GM19193 (cell line): ENCODE measurements around the gene SLC36A1.

Experiments
- POLR2A ChIP-seq: IDR thresholded peaks from 4 replicates; pipeline ENCODE4 v1.6.1; 2011; ENCODE audit not compliant: insufficient read depth, insufficient read length; ENCODE audit errors: extremely low read depth

The SLC36A1 gene

DNA sequence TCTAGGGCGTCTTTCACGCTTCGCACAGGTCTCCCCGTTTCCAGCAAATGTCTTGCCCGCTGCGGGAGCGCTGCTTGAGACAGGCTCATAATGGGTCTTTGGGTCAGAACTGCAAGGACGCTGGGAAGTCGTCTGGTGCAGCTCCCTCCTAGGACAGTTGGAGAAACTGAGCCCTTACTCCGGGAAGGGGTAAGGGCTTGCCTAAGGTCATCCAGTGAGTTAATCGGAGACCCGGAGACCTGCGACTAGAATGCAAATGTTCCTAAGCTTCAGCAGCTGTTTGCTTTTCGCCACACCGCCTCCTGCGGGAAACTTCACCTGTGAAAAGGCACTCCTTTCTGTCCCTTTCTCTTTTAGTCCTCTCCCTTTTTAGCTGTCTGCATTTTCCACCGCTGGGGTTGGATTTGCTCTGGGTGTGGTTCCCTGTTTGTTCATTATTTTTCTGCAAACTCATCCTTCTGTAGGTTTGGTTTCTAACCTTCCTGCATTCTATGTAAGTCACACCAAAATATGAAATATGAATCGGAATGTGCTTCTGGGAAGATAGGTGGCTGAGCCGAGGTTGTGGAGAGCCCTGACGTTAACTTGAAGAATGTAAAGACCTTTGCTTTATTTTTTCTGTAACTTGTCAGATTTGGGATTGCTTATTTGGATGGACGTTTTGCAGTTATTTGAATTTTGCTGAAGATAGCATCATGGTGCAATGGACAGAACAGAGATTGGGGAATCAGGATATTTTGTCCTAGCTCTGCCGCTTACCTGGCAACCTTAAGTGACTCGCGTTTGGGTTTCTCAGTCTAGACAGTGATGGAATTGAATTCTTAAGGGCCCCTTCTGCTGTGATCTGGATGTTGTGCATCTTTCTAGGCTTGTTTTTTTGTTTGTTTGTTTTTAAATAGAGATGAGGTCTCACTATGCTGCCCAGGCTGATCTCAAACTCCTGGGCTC is 909 bp downstream of the SLC36A1 start:
- TF ChIP-seq POLR2A = no peak

DNA sequence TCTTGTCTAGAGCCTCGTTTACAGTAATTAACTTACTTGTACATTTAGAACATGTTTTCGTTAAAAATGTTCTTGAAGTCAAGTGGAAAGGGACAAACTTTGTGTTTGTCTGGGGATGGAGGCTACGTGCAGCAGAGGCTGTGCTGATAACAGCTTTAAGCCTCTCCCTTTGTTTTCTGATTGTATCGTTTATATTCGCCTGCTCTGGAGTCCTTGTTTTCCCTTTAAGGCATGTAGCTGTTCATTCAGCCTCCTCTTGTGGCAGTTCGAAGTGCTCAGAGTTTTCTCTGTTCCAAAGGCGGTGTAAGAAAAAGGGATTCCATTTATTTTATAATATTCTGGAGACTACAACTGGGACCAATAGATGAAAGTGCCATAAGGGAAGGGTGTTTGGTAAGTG is 1.9 kb downstream of the SLC36A1 start:
- no peak for TF ChIP-seq POLR2A

DNA sequence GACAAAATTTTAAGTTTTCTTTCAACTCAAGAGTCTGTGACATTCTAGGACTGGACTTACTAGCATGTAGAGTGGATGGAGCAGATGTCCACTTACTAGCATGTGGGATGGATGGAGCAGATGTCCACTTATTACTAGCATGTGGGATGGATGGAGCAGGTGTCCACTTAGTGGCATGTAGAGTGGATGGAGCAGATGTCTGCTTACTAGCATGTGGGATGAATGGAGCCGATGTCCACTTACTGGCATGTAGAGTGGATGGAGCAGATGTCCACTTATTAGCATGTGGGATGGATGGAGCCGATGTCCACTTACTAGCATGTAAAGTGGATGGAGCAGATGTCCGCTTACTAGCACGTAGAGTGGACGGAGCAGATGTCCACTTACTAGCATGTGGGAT is 2.4 kb downstream of the SLC36A1 start:
- TF ChIP-seq POLR2A = no peak

DNA sequence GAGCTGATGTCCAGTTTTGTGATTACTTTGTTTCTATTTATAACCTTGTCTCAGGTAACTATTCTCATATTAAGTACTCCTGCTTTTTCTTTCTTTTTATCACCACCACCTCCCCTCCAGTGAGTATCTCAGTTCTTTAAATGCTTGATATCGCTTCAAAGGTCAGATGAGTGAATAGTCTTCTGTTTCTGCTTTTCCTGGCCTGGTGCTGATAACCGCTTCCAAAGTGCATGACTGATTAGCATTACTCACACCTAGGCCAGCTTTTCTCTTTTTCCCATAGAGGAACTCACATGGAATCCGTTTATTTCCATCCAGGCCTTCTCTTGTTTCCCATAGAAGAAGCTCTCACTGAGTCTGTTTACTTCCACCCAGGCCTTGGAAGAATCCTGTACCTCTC is 3.2 kb downstream of the SLC36A1 start:
- TF ChIP-seq POLR2A = no peak

DNA sequence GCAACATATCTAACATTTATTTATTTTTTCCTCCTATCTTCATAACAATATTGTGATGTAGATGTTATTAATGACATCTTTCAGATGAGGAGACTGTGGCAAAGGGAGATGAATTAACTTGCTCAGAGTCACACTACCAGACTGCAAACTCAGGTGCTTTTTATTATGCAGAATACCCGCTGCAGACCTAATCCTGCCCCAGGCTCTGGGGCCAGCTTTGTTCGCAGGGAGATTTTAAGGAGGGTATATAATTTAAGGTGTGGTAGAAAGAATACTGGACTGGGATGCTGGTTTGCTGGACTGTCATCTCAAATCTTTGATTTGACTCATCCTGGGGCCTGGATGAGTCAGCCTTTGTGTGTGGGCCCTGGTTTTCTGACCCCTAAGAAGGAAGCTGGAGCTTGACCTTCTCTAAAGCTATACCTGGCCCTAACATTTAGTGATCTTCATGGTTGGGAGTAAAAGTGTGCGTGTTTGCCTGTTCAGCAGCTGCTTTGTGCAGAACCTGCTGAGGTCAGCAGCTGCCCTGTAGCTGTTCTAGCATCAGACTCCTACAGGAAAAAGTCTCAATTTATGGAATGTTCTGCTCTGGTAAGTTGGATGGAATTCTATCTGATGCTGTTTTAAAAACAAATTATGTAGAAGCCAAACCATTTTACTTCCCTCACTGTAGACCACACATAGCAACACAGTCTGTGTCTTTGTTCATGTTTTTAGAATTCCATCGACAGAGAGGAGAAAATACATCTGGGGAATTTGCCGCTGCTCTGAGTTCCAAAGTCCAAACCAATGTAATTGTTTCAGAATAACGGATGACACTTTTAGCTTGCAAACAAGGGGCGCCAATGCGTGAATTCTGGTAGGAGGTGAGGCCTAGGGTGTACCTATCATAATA is 4.5 kb downstream of the SLC36A1 start:
- no peak for TF ChIP-seq POLR2A

DNA sequence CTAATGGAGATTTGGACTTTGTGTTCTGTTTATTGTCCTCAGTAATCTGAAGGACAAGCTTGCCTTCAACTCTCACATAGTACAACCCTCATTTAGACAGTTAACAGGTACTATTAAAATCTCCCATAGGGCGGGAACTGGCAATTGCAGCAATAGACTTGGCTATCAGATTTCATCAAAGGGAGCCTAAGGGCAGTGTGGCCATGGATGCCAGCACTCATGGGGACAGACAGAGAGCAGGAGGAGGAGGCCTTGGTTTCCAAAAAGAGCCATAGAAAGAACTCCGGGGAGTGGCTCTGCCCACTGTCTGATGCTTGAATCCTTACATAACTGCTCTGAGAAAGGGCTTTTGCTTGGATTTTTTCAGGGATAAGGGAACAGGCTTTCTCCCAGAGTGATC is 6.8 kb downstream of the SLC36A1 start:
- no peak for TF ChIP-seq POLR2A

DNA sequence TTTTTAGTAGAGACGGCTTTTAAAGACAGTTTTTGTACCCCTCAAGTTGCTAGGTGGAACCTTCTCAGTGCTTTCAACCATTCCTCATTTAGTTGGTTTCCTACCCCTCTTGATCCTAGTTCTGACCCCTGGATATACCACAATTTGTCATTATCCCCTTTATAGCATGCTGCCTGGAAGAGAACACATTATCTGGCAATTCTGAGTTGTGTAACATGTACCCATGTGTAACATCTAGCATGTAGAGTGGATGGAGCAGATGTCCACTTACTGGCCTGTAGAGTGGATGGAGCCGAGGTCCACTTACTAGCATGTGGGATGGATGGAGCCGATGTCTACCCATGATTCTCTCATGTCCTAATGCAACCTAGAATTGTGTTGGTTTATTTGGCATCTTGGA is 7.5 kb downstream of the SLC36A1 start:
- TF ChIP-seq POLR2A = no peak

DNA sequence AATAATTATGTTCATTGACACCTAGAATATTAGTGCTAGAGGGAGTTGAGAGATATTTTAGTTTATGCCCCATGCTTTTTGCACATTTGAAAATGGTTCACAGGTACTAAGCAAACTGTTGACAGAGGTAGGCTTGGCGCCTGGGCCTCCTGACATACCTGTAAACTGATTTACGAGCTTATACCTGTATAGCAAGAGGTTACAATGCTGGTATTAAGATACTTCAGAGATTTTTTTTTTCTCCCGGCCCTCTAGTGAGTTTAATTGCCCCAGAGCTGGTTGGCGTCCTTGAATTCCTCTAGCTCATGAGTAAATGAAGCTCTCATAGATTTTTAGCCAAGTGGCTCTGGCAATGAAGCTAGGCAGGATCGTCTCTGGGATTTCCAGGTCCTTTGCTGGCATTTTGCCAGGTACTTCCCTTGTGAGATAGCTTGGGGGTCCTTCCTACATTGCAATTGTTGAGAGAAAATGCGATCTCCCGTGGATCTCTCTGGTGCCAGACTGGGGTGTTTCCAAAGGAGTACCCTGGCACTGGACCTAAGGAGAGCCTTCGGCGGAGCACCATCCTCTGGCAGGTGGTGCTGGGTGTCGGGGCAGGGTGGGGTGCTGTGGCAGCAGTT is 9.0 kb downstream of the SLC36A1 start:
- no peak for TF ChIP-seq POLR2A

DNA sequence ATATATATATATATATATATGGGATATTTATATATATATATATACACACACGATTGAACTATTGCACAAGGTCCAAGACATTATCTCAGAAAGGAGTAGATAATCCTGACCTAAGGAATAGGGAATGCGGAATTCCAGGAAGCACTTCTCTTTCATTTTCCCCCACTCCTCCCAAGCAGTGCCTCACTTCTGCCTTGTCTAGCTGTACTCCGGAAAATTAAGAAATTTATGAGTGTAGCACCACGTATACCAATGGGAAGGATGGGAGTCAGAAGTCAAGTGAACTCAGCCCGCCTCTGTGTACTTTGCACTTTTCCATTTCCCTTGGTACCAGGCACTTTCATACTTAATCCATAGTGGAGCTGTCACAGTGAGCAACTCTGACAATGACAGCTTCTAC is 10.9 kb downstream of the SLC36A1 start:
- no peak for TF ChIP-seq POLR2A

DNA sequence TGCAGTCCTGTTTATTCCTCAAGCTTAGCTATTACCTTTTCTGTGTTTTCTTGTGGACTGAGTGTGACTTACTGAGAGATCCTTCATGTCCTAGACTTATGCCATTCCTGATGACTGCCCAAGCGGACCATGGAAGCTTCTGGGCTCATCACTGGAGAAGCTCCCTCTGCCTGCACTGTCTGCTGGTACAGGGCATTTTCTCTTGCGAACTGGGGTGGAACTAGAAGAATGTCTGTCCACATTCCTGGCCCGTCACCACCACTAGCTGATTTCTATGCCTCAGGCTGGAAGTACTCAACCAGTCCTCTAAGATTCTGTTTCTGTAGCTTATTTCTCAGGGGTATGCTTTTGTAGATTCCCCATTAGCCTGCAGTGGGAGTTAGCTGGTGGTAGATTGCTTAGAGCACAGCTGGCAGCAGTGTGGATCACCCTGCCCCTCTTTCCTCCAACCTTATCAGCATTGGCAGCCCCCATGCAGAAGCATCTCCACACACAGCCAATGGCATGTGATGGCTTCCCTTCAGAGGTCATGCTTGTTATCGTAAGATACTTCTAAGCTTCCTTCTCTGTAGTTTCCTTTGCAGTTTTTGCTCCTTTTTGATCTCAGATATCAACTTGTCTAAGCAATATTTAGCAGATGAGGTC is 12.4 kb downstream of the SLC36A1 start:
- TF ChIP-seq POLR2A = no peak

DNA sequence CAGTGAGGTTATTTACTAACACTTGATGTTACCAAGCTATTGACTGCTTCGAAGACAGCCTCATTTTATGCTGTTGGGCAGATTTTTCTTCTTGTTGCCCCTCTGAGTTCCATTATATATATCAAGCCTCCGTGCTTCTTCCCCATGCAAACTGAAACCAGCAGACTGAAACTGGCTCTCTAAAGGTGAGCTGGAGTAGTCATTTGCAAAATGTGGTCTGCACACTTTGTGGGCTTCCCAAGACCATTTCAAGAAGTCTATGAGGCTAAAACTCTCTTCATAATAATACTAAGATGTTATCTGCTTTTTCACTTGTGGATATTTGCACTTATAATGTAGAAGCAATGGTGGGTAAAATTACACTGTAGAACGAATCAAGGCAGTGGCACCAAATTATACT is 13.9 kb downstream of the SLC36A1 start:
- TF ChIP-seq POLR2A = no peak

DNA sequence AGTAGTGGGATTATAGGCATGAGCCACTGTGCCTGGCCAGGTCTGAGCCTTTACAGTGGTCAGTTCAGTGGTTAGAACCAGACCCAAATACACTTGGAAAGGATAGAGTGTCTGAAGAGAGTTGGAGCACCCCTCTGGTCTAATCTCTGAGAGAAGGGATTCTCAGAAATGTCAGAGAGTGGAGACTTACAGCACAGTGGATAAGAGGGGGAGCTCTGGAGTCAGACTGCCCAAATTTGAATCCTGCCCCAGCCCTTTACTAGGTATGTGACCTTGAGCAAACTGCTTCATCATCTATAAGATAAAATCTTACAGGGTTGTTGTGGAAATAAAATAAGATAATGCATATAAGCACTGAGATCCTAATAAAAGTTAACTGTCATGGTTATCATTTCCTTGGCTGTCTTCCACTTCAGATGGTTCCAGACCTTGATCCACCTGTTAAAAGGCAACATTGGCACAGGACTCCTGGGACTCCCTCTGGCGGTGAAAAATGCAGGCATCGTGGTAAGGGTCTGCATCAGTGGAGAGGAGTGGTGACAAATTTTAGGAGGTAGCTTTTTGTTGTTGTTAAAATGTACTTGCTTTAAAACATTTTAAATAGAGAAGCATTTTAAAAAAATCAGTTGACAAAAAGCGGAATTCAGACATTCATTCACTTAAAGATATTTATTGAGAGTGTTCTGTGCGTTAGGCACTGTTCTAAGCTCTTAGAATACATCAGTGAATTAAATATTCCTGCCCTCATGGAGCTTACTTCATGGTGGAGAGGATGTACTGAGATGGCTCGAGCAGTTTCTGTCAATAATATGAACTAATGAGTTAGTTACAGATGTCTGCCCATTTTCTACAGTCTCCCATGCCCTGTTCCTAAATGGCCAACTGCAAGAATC is 16.0 kb downstream of the SLC36A1 start:
- TF ChIP-seq POLR2A = no peak

DNA sequence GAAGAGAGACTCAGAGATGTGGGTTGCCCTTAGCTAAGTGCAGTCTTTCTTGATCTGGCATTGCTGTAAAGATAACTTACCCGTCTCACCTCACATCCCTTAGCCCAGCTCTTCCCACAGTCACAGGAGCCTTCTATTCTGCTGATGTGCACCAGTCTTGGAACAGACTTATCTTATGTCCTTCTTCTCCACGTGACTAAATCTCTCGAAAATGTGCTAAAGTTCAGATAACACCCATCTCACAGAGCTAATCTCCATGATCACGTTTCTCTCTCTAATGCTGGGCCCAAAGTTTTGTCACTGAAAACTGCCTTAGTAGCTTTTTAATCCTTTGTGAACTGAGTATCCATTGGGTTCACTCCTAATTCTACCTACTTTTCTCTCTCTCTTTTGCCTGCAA is 16.7 kb downstream of the SLC36A1 start:
- no peak for TF ChIP-seq POLR2A

DNA sequence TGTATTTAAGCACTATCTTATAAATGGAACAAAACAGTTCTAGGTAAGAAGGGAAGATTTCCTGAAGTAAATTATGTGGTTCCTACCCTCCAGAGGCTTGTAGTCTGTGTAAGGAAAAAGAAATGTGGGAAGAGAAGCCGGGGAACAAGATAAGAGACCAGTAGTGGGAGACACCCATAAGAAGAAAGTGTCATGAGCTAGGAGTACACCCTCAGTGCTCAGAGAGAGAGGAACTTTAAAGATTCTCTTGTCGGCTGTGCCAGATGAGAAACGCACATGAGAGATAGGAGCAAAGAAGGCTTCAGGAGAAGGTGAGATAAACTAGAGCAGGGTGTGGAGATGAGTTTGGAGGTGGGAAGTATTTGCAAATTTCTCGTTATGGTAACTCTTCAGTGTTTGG is 18.1 kb downstream of the SLC36A1 start:
- TF ChIP-seq POLR2A = no peak

DNA sequence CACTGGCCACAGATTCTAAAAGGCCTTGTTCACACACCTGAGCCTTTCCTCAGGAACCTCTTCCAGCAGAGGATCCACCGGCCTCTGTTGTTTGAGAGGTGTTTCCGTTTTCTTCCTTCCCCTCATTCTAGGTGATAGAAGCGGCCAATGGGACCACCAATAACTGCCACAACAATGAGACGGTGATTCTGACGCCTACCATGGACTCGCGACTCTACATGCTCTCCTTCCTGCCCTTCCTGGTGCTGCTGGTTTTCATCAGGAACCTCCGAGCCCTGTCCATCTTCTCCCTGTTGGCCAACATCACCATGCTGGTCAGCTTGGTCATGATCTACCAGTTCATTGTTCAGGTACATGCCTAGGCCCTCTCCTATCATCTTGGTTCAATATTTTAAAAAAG is 20.2 kb downstream of the SLC36A1 start:
- no peak for TF ChIP-seq POLR2A

DNA sequence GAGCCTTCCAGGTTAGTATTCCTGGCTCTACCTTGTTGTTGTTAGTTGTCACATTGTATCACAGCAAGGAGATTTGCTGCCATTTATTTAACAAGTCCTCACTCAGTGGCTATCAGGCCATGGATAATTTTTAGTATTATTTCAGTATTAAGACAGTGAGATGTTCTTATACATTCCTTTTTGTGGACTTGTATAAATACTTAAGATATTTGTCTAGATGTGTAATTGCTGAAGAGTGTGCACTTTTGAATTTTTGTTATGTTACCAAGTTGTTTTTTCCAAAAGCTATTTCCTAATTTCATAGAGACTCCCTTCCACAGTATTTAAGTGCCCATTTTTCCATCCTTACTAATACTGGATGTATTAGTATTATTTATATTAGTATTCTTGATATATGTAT is 22.0 kb downstream of the SLC36A1 start:
- no peak for TF ChIP-seq POLR2A
